AG04449 (cell line): ENCODE data around the gene SIRT5.

Experiments used
- CTCF ChIA-PET: fragments of 350-600 bp; formaldehyde crosslinking; extraction: SDS; loops from one replicate; lab custom pipeline; 2021; ENCODE audit warnings: antibody characterized with exemption; lab: Yijun Ruan, JAX
- POLR2A ChIA-PET: fragments of 400-600, 350-600 bp; formaldehyde crosslinking; extraction: SDS; loops from one replicate; lab custom pipeline; 2020; ENCODE audit warnings: antibody characterized with exemption, inconsistent platforms; lab: Yijun Ruan, JAX
- DNase-seq: peaks from one replicate; pipeline ENCODE4 v3.0.0-alpha.2; 2010; ENCODE audit warnings: low read depth, low spot score
- H3K4me3 ChIP-seq: 2 replicates; pipeline ENCODE4 v1.5.1; 2011; ENCODE audit warnings: low read depth, mild to moderate bottlenecking, control low read depth, low read length
- CTCF ChIP-seq: IDR thresholded peaks from one replicate; pipeline ENCODE4 v1.5.1; 2011; ENCODE audit warnings: mild to moderate bottlenecking, moderate library complexity, low read length, control low read depth, inconsistent platforms; ENCODE audit not compliant: insufficient read depth; ENCODE audit errors: missing control alignments

The SIRT5 gene

GRCh38 chr6:13565921-13566320 lies 8.5 kb upstream of the SIRT5 start:
- ChIA-PET POLR2A (no interaction called here), CTCF (interaction anchor here (1.5 kb wide), 1 partner anchor 9 kb away, joined by 3 read pairs; the partner anchor contains the start of gene SIRT5)
- TF ChIP-seq CTCF = no peak
- no peak overlapping the region for H3K4me3 ChIP-seq
- DNase-seq = no peak

- ChIA-PET POLR2A (no interaction called here), CTCF (interaction anchor here (1.5 kb wide), 1 partner anchor 8 kb away, joined by 3 read pairs; the partner anchor contains the start of gene SIRT5)
- TF ChIP-seq CTCF = no peak
- H3K4me3 ChIP-seq = no peak overlapping the region
- DNase-seq = no peak
These were observed 7.9 kb upstream of the SIRT5 start for GRCh38 chr6:13566500-13566899.

- no peak overlapping the region for H3K4me3 ChIP-seq
- POLR2A ChIA-PET = no interaction called here
- no peak for DNase-seq
- CTCF ChIA-PET = interaction anchor here (0.7 to 1.1 kb wide), 2 partner anchors 37 to 148 kb away, joined by 3 read pairs; no protein-coding TSS in a partner anchor
- no peak for TF ChIP-seq CTCF
These were observed 5.4 kb upstream of the SIRT5 start for GRCh38 chr6:13568970-13569369.

GRCh38 chr6:13572240-13572639 lies 2.2 kb upstream of the SIRT5 start:
- ChIA-PET CTCF (interaction anchor here (1.2 to 5.2 kb wide), 5 partner anchors 11 to 240 kb away, joined by 3 to 65 read pairs (median 6); no protein-coding TSS in a partner anchor), POLR2A (no interaction called here)
- no peak for DNase-seq
- no peak for TF ChIP-seq CTCF
- H3K4me3 ChIP-seq = no peak overlapping the region

GRCh38 chr6:13572951-13573654 lies 1.3 kb upstream of the SIRT5 start:
- POLR2A ChIA-PET = interaction anchor here (0.6 kb wide), 1 partner anchor 10 kb away, joined by 3 read pairs; no protein-coding TSS in a partner anchor
- DNase-seq = no peak
- no peak for TF ChIP-seq CTCF
- CTCF ChIA-PET = interaction anchor here (0.8 to 5.2 kb wide), 8 partner anchors 12 to 494 kb away, joined by 3 to 65 read pairs (median 6); no protein-coding TSS in a partner anchor
- peak overlapping the region; percentile 80 for H3K4me3 ChIP-seq

- no peak for DNase-seq
- no peak for TF ChIP-seq CTCF
- POLR2A ChIA-PET = interaction anchor here (0.6 to 1.6 kb wide), 4 partner anchors 11 to 271 kb away, joined by 3 to 7 read pairs (median 4); partner anchors contain the start of gene TBC1D7
- peak overlapping the region; percentile 80 for H3K4me3 ChIP-seq
- CTCF ChIA-PET = interaction anchor here (0.8 to 5.2 kb wide), 12 partner anchors 13 to 493 kb away, joined by 3 to 65 read pairs (median 8); no protein-coding TSS in a partner anchor
These were observed 711 bp upstream of the SIRT5 start for GRCh38 chr6:13573669-13574110.
